GM18507 (cell line): ENCODE data around the gene OR52I2.

Source experiments
- DNase-seq: peaks from one replicate; pipeline ENCODE4 v3.0.0; 2011; ENCODE audit warnings: low read depth; ENCODE audit not compliant: insufficient read length; ENCODE audit errors: extremely low spot score
- FAIRE-seq: peaks from 2 replicates; lab custom pipeline; 2011; peaks lifted over from hg19 to GRCh38; lab: Jason Lieb, UNC

OR52I2 gene

DNA sequence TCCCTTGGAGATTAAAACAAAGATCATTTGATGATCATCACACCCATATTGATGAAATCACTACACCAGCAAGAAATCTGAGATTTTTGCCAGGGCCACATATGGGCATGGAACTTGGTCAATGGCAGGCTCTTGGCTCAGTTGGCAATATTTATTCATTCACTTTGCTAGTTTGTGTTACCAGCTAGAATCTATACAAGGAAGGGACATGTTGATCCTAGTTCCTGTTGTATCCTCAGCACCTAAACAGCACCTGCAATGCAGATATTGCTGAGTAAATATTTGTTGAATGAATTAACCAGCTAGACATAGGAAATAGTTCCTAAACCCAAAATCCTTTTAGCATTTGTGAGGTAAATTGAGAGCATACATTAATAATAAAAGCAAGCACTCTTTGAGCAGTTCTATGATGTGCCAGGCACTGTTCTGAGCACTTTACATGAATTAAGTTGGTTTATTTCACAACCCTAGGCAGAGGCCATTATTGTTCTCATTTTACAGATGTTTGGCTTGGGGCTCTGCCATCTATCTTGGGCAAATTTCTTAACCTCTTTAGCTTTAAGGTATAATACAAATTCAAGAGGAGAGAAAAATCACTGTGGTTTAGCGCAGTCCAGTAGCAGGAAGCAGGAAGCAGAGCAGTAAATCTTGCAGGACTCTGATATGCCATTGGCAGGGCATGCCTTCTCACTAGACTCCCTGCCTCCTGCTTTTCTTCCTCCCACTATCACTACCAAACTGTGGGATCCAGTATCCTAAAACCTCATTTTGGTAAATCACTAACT lies 24.9 kb downstream of the OR52I2 start:
- FAIRE-seq (no peak), DNase-seq (no peak)

- FAIRE-seq (no peak), DNase-seq (no peak)
These were observed 25.6 kb downstream of the OR52I2 start for GRCh38 chr11:4607096-4607495.

DNA sequence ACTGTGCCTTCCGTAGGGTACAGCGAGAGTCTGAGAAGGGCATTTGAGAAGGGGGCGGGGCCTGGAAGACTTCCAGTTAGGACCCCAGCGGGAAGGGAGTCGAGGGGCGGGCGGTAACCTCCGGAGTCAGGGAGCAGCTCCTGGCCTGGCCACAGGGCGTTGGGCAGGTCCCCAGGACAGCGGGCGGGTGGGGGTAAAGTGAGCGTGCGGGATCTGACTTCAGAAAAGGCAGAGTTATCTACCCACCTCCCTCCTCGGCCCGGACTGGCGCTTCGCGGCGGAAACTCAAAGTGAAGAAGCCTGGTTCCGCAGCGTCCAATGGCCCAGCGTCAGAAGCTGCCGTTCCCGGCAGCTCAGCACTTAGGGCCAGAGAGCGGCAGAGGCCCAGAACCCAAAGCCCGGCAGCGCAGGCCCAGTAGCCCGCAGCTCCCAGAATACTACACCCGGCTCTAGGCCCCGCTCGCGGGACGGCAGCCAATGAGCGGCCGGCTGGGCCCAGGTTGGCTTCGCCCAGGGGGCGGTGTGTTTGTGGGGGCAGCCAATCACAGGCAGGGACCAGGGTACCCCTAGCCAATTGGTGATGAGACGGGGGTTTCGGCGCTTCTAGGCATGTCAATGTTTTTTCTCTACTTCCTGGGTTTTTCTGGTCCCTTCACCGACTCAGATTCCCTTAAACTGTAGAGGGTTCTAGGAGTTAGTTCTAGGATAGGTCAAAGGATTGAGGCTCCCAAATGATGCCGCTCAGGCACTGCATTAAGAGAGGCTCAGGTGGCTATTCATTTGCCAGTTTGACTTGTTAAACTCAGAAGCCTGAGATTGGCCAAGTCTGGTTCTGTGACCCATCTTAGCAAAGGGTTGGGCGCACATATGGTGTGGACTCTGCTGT lies 26.5 kb downstream of the OR52I2 start, which contains the start of gene TRIM68:
TRIM68 (minus strand) TSS at position 451 of the 886 bp plus-strand sequence. CDS start 2,727 bp downstream, outside the sequence.
- FAIRE-seq = peak; percentile 99
- peak; percentile 87 for DNase-seq

DNA sequence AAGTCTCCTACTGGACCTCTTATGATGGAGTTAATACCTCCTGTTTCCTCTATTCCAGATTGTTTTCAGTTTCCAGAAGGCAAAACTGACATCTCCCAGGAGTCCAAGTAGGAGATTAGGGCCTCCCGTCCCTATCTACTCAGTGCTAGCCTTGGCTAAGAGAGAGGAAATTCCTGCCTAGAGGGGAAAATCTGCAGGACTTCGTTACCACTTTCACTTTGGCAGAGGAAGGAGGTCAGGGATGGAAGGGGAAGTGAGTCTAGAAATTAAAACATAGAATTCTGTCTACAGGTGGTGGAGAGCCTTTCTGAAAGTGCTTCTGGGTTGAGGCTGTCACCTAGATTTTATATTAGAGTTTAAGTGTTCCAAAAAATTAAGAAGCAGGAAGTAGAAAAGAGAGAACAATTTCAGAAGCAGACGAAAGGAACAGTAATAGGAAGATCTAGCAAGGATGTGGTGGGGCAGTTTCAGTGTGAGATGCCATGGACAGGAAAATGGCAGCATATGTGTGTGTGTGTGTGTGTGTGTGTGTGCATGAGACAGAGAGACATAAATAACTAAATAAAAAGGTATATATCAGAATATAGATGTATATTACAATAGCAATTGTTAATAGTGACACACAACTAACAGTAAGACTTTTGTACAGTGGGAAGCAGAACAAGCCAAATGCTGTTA lies 28.9 kb downstream of the OR52I2 start:
- DNase-seq = no peak
- FAIRE-seq = peak; percentile 52

GRCh38 chr11:4611986-4612385 lies 30.4 kb downstream of the OR52I2 start:
- no peak for DNase-seq
- no peak for FAIRE-seq

DNA sequence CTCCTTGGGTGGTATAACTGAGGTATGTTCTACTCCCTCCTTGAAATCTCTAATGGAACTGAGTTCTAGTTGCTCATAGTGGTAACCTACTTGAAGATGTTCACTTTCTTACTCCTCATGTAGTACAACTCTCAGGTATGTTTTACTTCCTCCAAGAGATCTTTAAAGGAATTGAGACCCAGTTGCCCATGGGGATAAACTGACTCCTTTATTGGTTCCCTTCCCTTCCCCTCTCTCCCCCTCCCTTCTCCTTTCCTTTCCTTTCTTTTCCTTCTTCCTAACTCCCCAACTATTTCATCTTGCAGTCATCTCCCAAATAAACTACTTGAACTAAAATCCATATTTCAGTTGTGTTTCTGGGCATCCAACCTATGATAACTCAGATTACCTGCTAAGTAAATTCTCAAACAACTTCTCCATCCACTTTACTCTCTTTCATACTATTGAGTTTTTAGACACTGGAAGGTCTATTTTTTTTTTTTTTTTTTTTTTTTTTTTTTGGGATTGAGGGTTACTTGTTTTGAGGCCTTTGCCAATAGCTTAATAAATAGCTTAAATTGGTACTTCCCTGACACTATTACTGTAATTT lies 34.4 kb downstream of the OR52I2 start:
- FAIRE-seq (no peak), DNase-seq (no peak)

DNA sequence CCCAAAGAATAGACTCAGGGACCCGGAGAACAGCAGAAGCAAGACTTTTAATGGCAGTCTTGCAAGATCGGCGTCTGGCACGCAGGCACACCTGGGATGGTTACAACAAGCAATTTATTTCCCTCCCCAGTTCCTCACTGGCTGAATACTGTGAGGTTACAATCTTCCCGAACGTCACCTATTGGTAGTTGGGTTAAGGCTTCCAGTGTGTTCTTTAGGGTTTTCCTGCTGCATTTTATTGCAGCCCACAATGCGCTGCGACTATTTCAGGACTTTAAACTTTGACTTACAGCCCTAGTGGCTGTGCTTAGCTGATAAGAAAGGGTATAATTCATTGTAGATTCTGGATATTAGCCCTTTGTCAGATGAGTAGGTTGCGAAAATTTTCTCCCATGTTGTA lies 38.0 kb downstream of the OR52I2 start:
- FAIRE-seq = no peak
- DNase-seq = no peak

- no peak for DNase-seq
- peak; percentile 38 for FAIRE-seq
These were observed 44.9 kb downstream of the OR52I2 start for GRCh38 chr11:4626207-4627099.

DNA sequence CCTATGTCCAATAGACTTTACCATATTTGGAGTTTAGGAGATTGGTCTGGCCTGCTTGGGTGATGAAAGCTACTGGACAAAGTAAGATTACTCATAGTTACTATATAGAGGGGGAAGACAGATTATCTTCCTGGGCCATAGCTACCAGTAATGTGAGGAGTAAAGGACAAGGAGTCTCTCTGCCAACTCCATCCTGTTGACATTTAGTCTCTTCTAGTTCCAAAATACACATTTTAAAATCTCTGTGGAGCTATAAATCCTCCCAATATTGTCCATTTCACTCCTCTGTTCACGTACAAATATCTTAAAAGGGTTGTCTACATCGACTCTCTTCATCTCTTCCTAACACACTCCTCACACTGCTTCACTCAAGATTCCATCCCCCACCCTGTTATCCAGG lies 54.6 kb downstream of the OR52I2 start:
- FAIRE-seq (no peak), DNase-seq (no peak)

DNA sequence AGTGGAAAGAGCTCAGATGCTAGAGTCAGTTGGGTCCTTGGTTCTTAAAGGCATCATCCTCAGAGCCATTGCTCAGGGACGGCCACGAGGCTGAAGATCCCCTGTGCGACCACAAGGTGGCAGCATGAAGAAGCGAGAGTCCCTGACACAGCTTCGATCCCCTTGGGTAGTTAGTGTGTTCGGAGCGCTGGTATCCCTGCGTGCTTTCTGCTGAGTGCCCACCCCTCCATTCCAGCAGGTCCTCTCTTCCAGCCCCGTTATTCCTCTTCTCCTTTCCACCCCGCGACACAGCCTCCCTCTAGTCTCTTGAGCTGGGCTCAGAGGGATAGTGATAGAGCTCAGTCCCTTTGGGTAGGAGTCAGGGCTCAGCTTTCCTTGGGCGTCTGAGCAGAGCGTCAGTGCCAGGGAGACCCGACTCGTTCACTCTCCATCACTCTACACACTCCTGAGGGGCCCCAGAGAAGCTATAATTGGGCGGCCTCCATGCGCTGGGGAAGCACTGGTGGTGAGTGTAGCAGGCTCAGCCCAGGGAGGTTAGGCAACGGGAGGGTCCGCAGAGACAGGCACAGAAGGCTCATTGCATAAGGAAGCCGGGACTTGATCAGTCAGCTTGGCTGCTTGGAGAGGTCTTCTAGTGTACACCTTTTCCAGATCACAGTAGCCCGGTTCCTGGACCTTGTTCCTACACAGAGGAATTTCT lies 55.6 kb downstream of the OR52I2 start, which contains the start of gene OR51D1:
OR51D1 (plus strand) TSS at position 516 of the 700 bp plus-strand sequence. CDS start 2,314 bp downstream, outside the sequence.
- DNase-seq (peak; percentile 30), FAIRE-seq (peak; percentile 92)

GRCh38 chr11:4637662-4638047 lies 56.1 kb downstream of the OR52I2 start:
- DNase-seq = no peak
- FAIRE-seq = no peak

- DNase-seq = no peak
- no peak for FAIRE-seq
These were observed 58.4 kb downstream of the OR52I2 start for GRCh38 chr11:4639931-4640330.

- FAIRE-seq (no peak), DNase-seq (no peak)
These were observed 60.0 kb downstream of the OR52I2 start for GRCh38 chr11:4641501-4641900.

- no peak for DNase-seq
These were observed 60.5 kb downstream of the OR52I2 start for GRCh38 chr11:4642043-4642442.

More at GRCh38 chr11:4642043-4642442, 60.5 kb downstream of the OR52I2 start:
- no peak for FAIRE-seq
